Gastroesophageal sphincter (tissue), 4 donors: ENCODE measurements around the gene VTI1A. TPM values are rescaled to one million over a fixed set of nuclear protein-coding genes. Genes with fewer than 3 reads are reported as not detected.

Experiments
- ATAC-seq: fragments of 150-250 bp; one replicate; pipeline ENCODE4 v1.9.1; 2016; ENCODE audit warnings: mild to moderate bottlenecking, moderate library complexity
- H3K27ac ChIP-seq, 4 donors: fragments of 200-600 bp; sonication (generic) in 3 of 4; 1 replicate in 3 of 4; 2 replicates in 1 of 4; pipeline ENCODE4 v1.5.1; 2016 to 2019
- H3K27me3 ChIP-seq: fragments of 200-600 bp; sonication (generic); one replicate; pipeline ENCODE4 v1.5.1; 2019
- H3K36me3 ChIP-seq, 2 donors: fragments of 200-600 bp; sonication (generic); one replicate each; pipeline ENCODE4 v1.5.1; 2019; ENCODE audit warnings: control low read depth in 1 of 2
- H3K4me1 ChIP-seq, 3 donors: fragments of 200-600 bp; sonication (generic); 1 replicate in 2 of 3; 2 replicates in 1 of 3; pipeline ENCODE4 v1.5.1; 2016 to 2019; ENCODE audit warnings: control low read depth in 2 of 3
- H3K4me3 ChIP-seq, 2 donors: fragments of 200-600 bp; sonication (generic); one replicate each; pipeline ENCODE4 v1.5.1; 2019; ENCODE audit warnings: mild to moderate bottlenecking in 1 of 2, moderate library complexity in 1 of 2
- H3K9me3 ChIP-seq, 3 donors: fragments of 200-600 bp; sonication (generic); one replicate each; pipeline ENCODE4 v1.5.1; 2017 to 2019; ENCODE audit warnings: control low read depth in 2 of 3
- EP300 ChIP-seq: sonication (generic); formaldehyde crosslinking; IDR thresholded peaks from one replicate; pipeline ENCODE4 v1.6.1; 2017; ENCODE audit warnings: antibody characterized with exemption, mild to moderate bottlenecking
- POLR2A ChIP-seq, 2 donors: fragments of 450-650 bp; IDR thresholded peaks; one replicate each; pipeline ENCODE4 v1.6.1; 2017; ENCODE audit warnings: antibody characterized with exemption in 2 of 2, mild to moderate bottlenecking in 2 of 2, moderate library complexity in 1 of 2
- POLR2AphosphoS5 ChIP-seq: sonication (generic); formaldehyde crosslinking; IDR thresholded peaks from one replicate; pipeline ENCODE4 v1.6.1; 2017; ENCODE audit warnings: antibody characterized with exemption
- WGBS, 2 donors: methylation state at CpG; one replicate each; pipeline ENCODE4 v1.1.5; 2018; ENCODE audit warnings: low coverage in 1 of 2; 5-methylcytosine and 5-hydroxymethylcytosine counted together
- total RNA-seq, 4 donors: library from RNA; depleted of rRNA; stranded (reverse); fragments of >200 nt; gene quantifications; one replicate each; pipeline ENCODE4 v1.1.0, GENCODE V29; 2016
- TF ChIP-seq, protein P1 (sequence below), 4 experiments: fragments of 200-600 bp in 2 of 4; fragments of 450-650 bp in 2 of 4; sonication (generic) in 1 of 4; IDR thresholded peaks; one replicate each; pipeline ENCODE4 v1.5.1; 2017 to 2019; ENCODE audit warnings: antibody characterized with exemption in 4 of 4, mild to moderate bottlenecking in 2 of 4, moderate library complexity in 2 of 4

VTI1A gene
- total RNA-seq, 4 donors from 2014 or later = 19.6 to 81.9 (median 43.1) TPM

- Histone ChIP-seq H3K4me1 (no peaks in the 10 kb centered on the region), H3K9me3 (no peaks in the 10 kb centered on the region), H3K27me3 (no peaks in the 10 kb centered on the region), H3K36me3 (no peaks in the 10 kb centered on the region), H3K27ac (no peak overlapping the region), H3K4me3 (no peak overlapping the region)
- no peak for TF ChIP-seq POLR2AphosphoS5
- WGBS, 2 donors = 46 to 47% methylated on average over 4 of the region's 4 CpGs
- ATAC-seq = no peak
These were observed 60.0 kb downstream of the VTI1A start for GRCh38 chr10:112507046-112507445.

GRCh38 chr10:112507988-112508387 is 61.0 kb downstream of the VTI1A start:
- TF ChIP-seq POLR2AphosphoS5 = no peak
- TF ChIP-seq, protein P1, sequence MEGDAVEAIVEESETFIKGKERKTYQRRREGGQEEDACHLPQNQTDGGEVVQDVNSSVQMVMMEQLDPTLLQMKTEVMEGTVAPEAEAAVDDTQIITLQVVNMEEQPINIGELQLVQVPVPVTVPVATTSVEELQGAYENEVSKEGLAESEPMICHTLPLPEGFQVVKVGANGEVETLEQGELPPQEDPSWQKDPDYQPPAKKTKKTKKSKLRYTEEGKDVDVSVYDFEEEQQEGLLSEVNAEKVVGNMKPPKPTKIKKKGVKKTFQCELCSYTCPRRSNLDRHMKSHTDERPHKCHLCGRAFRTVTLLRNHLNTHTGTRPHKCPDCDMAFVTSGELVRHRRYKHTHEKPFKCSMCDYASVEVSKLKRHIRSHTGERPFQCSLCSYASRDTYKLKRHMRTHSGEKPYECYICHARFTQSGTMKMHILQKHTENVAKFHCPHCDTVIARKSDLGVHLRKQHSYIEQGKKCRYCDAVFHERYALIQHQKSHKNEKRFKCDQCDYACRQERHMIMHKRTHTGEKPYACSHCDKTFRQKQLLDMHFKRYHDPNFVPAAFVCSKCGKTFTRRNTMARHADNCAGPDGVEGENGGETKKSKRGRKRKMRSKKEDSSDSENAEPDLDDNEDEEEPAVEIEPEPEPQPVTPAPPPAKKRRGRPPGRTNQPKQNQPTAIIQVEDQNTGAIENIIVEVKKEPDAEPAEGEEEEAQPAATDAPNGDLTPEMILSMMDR (IDR thresholded peaks at IDR 0.05) = no peak
- H3K27me3 ChIP-seq = no peaks in the 10 kb centered on the region
- H3K4me3 ChIP-seq = no peak overlapping the region
- no peak for ATAC-seq
- H3K9me3 ChIP-seq = no peaks in the 10 kb centered on the region
- no peaks in the 10 kb centered on the region for H3K36me3 ChIP-seq
- WGBS, 2 donors = 66 to 84% methylated on average over 4 of the region's 4 CpGs
- no peak overlapping the region for H3K27ac ChIP-seq
- no peaks in the 10 kb centered on the region for H3K4me1 ChIP-seq

- 66 to 80% methylated on average over 4 of the region's 4 CpGs for WGBS, 2 donors
- Histone ChIP-seq H3K36me3 (no peaks in the 10 kb centered on the region), H3K4me1 (no peaks in the 10 kb centered on the region), H3K4me3 (no peak overlapping the region), H3K27ac (no peak overlapping the region), H3K9me3 (no peaks in the 10 kb centered on the region), H3K27me3 (no peaks in the 10 kb centered on the region)
- TF ChIP-seq POLR2AphosphoS5 (no peak), POLR2A (IDR thresholded peaks at IDR 0.05) (no peak), EP300 (no peak)
- TF ChIP-seq, protein P1 (IDR thresholded peaks at IDR 0.05) = no peak
- no peak for ATAC-seq
These were observed 62.7 kb downstream of the VTI1A start for GRCh38 chr10:112509558-112510291.

GRCh38 chr10:112510384-112510783 is 63.4 kb downstream of the VTI1A start:
- no peak for ATAC-seq
- no peak overlapping the region for H3K4me3 ChIP-seq
- no peaks in the 10 kb centered on the region for H3K36me3 ChIP-seq
- no peak for TF ChIP-seq EP300
- TF ChIP-seq, protein P1 (IDR thresholded peaks at IDR 0.05) = no peak
- no peak for TF ChIP-seq POLR2A (IDR thresholded peaks at IDR 0.05)
- no peak for TF ChIP-seq POLR2AphosphoS5
- WGBS, 2 donors = 84 to 94% methylated on average over 4 of the region's 4 CpGs
- no peaks in the 10 kb centered on the region for H3K9me3 ChIP-seq
- H3K27me3 ChIP-seq = no peaks in the 10 kb centered on the region
- H3K27ac ChIP-seq = no peak overlapping the region
- H3K4me1 ChIP-seq = no peaks in the 10 kb centered on the region

GRCh38 chr10:112512294-112512693 is 65.3 kb downstream of the VTI1A start:
- Histone ChIP-seq H3K27ac (no peak overlapping the region), H3K9me3 (no peaks in the 10 kb centered on the region), H3K4me1 (no peaks in the 10 kb centered on the region), H3K27me3 (no peaks in the 10 kb centered on the region), H3K36me3 (no peaks in the 10 kb centered on the region), H3K4me3 (no peak overlapping the region)
- TF ChIP-seq POLR2AphosphoS5 (no peak), EP300 (no peak), POLR2A (IDR thresholded peaks at IDR 0.05) (no peak)
- TF ChIP-seq, protein P1 (IDR thresholded peaks at IDR 0.05) = no peak
- ATAC-seq = no peak
- WGBS, 2 donors = 77 to 100% methylated on average over 2 of the region's 2 CpGs
